ENCODE data around the gene IQGAP2. TPM values are rescaled to one million over a fixed set of nuclear protein-coding genes. Genes with fewer than 3 reads are reported as not detected.

IQGAP2 gene
- total and polyA plus RNA-seq, 9 of the 15 experiments (the other 6 are each of a cell fraction or from before 2014, with no cell fraction given) = 8.7 to 23.2 (median 17.4) TPM

DNA sequence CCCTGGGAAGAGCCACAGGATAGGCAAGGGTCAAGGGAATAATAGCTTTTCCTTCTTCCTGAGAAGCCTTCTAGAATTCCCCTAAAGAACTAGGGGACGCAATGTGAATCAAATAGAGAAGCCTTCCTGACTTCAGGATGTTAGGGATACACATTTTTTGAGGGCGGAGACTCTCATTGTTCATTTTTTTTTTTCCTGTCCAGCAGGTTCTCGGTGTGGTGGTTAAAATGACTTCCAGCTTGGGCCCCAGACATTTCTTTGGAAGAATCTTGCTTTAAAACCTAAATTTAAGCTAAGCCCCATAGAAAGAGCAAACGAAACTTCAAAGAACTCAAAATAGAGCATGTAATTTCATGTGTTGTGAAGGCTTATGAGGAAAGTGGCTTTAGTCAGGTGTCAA lies 80.8 kb downstream of the IQGAP2 start:
- BruUV-seq (replicated peaks) = no TSS peak
- 50% methylated on average over 4 of the region's 4 CpGs for WGBS (ENCODE audit: insufficient coverage, low coverage, missing lambda C conversion rate)
- Histone ChIP-seq H2AFZ (ENCODE audit: low read depth, low read length) (no peak overlapping the region), H3K79me2 (ENCODE audit: control insufficient read depth, insufficient read depth, low read length) (no peaks in the 10 kb centered on the region; the same call in 1 of the 3 replicates), H4K20me1 (replicated peaks; ENCODE audit: control insufficient read depth, insufficient read depth, low read length) (no peaks in the 10 kb centered on the region), H3K4me2 (ENCODE audit: insufficient read depth, low read length) (no peak overlapping the region), H3K27ac (ENCODE audit: extremely low read depth, low read depth, low read length) (no peak overlapping the region), H3K27me3 (ENCODE audit: control insufficient read depth in 2 of 2, insufficient read depth in 2 of 2, low read length in 2 of 2) (no peaks in the 10 kb centered on the region), H3K9ac (ENCODE audit: insufficient read depth in 1 of 2, low read depth in 2 of 2, low read length in 2 of 2) (no peak overlapping the region), H3K36me3 (ENCODE audit: control insufficient read depth, insufficient read depth, low read length) (no peaks in the 10 kb centered on the region; the same call in 2 of the 3 replicates), H3K9me3 (replicated peaks; ENCODE audit: control insufficient read depth, insufficient read depth, low read depth, low read length) (no peaks in the 10 kb centered on the region), H3K4me3 (no peak overlapping the region), H3K9me1 (ENCODE audit: control insufficient read depth, insufficient read depth, low read length) (no peaks in the 10 kb centered on the region), H3K4me1 (replicated peaks in 1 of 2; ENCODE audit: control insufficient read depth in 2 of 2, insufficient read depth in 2 of 2, low read length in 2 of 2) (peaks cover 12 to 29% of the 10 kb centered on the region in 2 experiments; a peak in 3 of 5 replicates)
- ChIA-PET POLR2A (interaction anchor here (0.7 kb wide), 2 partner anchors 42 to 1754 kb away, joined by 3 read pairs; no protein-coding TSS in a partner anchor), CTCF (ENCODE audit: low intra/inter-chr PET ratio) (no interaction called here)
- in situ Hi-C loops (cut with MboI) = no loop called here
- intact Hi-C loops (cut with micrococcal nuclease) = loop anchor here (5.0 kb wide), 1 partner anchor 58 kb away; no protein-coding TSS in a partner anchor
- DNase-seq (ENCODE audit: extremely low read depth in 1 of 4, low spot score in 3 of 4) (no peak), FAIRE-seq (no peak), ATAC-seq (no peak)
- TF ChIP-seq TGIF2 (CRISPR knock-in tag; IDR thresholded peaks at IDR 0.05) (no peak), MED1 (CRISPR knock-in tag; IDR thresholded peaks at IDR 0.05; ENCODE audit: borderline replicate concordance) (no peak), PTTG1 (tag; IDR thresholded peaks at IDR 0.05; ENCODE audit: low read depth) (no peak), YY1 (IDR thresholded peaks at IDR 0.05; ENCODE audit: borderline replicate concordance in 1 of 3, control insufficient read depth in 1 of 3, extremely low read depth in 1 of 3, insufficient read depth in 3 of 3, insufficient read length in 1 of 3, insufficient replicate concordance in 2 of 3, low read depth in 1 of 3, low read length in 2 of 3) (no peak)
- TF ChIP-seq, protein P1, sequence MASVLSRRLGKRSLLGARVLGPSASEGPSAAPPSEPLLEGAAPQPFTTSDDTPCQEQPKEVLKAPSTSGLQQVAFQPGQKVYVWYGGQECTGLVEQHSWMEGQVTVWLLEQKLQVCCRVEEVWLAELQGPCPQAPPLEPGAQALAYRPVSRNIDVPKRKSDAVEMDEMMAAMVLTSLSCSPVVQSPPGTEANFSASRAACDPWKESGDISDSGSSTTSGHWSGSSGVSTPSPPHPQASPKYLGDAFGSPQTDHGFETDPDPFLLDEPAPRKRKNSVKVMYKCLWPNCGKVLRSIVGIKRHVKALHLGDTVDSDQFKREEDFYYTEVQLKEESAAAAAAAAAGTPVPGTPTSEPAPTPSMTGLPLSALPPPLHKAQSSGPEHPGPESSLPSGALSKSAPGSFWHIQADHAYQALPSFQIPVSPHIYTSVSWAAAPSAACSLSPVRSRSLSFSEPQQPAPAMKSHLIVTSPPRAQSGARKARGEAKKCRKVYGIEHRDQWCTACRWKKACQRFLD (CRISPR knock-in tag; IDR thresholded peaks at IDR 0.05) = no peak
- TF ChIP-seq, protein P2, sequence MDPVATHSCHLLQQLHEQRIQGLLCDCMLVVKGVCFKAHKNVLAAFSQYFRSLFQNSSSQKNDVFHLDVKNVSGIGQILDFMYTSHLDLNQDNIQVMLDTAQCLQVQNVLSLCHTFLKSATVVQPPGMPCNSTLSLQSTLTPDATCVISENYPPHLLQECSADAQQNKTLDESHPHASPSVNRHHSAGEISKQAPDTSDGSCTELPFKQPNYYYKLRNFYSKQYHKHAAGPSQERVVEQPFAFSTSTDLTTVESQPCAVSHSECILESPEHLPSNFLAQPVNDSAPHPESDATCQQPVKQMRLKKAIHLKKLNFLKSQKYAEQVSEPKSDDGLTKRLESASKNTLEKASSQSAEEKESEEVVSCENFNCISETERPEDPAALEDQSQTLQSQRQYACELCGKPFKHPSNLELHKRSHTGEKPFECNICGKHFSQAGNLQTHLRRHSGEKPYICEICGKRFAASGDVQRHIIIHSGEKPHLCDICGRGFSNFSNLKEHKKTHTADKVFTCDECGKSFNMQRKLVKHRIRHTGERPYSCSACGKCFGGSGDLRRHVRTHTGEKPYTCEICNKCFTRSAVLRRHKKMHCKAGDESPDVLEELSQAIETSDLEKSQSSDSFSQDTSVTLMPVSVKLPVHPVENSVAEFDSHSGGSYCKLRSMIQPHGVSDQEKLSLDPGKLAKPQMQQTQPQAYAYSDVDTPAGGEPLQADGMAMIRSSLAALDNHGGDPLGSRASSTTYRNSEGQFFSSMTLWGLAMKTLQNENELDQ (CRISPR knock-in tag; IDR thresholded peaks at IDR 0.05; ENCODE audit: borderline replicate concordance) = no peak
- TF ChIP-seq, protein P3, sequence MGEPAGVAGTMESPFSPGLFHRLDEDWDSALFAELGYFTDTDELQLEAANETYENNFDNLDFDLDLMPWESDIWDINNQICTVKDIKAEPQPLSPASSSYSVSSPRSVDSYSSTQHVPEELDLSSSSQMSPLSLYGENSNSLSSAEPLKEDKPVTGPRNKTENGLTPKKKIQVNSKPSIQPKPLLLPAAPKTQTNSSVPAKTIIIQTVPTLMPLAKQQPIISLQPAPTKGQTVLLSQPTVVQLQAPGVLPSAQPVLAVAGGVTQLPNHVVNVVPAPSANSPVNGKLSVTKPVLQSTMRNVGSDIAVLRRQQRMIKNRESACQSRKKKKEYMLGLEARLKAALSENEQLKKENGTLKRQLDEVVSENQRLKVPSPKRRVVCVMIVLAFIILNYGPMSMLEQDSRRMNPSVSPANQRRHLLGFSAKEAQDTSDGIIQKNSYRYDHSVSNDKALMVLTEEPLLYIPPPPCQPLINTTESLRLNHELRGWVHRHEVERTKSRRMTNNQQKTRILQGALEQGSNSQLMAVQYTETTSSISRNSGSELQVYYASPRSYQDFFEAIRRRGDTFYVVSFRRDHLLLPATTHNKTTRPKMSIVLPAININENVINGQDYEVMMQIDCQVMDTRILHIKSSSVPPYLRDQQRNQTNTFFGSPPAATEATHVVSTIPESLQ (CRISPR knock-in tag; IDR thresholded peaks at IDR 0.05) = no peak
